Sigmoid colon (tissue), 4 donors: ENCODE data around the gene AXDND1.

ENCODE experiments used
- EP300 ChIP-seq, 4 donors: sonication (generic); formaldehyde crosslinking; IDR thresholded peaks; one replicate each; pipeline ENCODE4 v1.6.1; 2017; ENCODE audit warnings: antibody characterized with exemption in 4 of 4
- POLR2A ChIP-seq, 2 donors: fragments of 450-650 bp; IDR thresholded peaks; one replicate each; pipeline ENCODE4 v1.6.1; 2016; ENCODE audit warnings: antibody characterized with exemption in 2 of 2, mild to moderate bottlenecking in 2 of 2, moderate library complexity in 2 of 2
- POLR2AphosphoS5 ChIP-seq, 4 donors: sonication (generic); formaldehyde crosslinking; IDR thresholded peaks; one replicate each; pipeline ENCODE4 v1.6.1; 2017; ENCODE audit warnings: antibody characterized with exemption in 4 of 4
- TF ChIP-seq, protein P1 (sequence below), 4 experiments: fragments of 450-650 bp in 3 of 4; fragments of 200-600 bp in 1 of 4; IDR thresholded peaks; one replicate each; pipeline ENCODE4 v1.5.1; 2016 to 2019; ENCODE audit warnings: antibody characterized with exemption in 4 of 4, mild to moderate bottlenecking in 3 of 4, moderate library complexity in 2 of 4

DNA sequence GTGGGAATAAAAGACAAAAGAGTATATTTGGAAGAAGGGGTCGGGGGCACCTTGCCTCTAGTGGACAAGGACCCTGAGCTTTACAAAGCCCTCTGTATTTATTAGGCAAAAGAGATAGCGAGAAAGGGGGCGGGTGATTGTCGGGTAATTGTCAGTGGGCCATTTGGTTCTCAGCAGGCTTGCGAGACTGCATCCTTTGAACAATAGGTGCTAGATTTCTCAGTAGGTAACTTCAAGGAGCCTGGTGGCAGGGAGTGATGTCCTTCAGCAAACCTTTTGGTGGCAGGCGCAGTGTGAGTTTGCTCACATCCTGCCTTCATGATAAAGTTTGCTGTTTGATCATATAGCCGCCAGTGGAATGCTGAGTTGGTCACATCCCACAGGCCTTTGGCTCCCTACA lies 71.4 kb downstream of the AXDND1 start:
- TF ChIP-seq, protein P1, sequence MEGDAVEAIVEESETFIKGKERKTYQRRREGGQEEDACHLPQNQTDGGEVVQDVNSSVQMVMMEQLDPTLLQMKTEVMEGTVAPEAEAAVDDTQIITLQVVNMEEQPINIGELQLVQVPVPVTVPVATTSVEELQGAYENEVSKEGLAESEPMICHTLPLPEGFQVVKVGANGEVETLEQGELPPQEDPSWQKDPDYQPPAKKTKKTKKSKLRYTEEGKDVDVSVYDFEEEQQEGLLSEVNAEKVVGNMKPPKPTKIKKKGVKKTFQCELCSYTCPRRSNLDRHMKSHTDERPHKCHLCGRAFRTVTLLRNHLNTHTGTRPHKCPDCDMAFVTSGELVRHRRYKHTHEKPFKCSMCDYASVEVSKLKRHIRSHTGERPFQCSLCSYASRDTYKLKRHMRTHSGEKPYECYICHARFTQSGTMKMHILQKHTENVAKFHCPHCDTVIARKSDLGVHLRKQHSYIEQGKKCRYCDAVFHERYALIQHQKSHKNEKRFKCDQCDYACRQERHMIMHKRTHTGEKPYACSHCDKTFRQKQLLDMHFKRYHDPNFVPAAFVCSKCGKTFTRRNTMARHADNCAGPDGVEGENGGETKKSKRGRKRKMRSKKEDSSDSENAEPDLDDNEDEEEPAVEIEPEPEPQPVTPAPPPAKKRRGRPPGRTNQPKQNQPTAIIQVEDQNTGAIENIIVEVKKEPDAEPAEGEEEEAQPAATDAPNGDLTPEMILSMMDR (IDR thresholded peaks at IDR 0.05) = no peak
- TF ChIP-seq EP300 (IDR thresholded peaks at IDR 0.05) (no peak), POLR2AphosphoS5 (IDR thresholded peaks at IDR 0.05) (no peak), POLR2A (IDR thresholded peaks at IDR 0.05) (no peak)
